HepG2 (cell line): ENCODE data around the gene ARSJ.

Experiments used
- EZH2 ChIP-seq: conservative IDR thresholded peaks from 2 replicates; pipeline ENCODE4 v1.6.1; 2012; ENCODE audit warnings: mild to moderate bottlenecking, low read depth, low read length, moderate library complexity
- GABPB1 ChIP-seq: IDR thresholded peaks from 2 replicates; pipeline ENCODE4 v1.6.1; 2016; ENCODE audit warnings: mild to moderate bottlenecking, missing genetic modification reagents, moderate library complexity, missing compliant biosample characterization
- SALL2 ChIP-seq: sonication (generic); formaldehyde crosslinking; IDR thresholded peaks from 2 replicates; pipeline ENCODE4 v1.8.1; 2023; ENCODE audit warnings: mild to moderate bottlenecking, missing genetic modification reagents, inconsistent platforms
- TCF12 ChIP-seq, 2 experiments: fragments of 450-650 bp in 1 of 2; sonication (generic) in 1 of 2; formaldehyde crosslinking in 1 of 2; IDR thresholded peaks; 2 replicates each; pipeline versions ENCODE4 v1.6.1 to v1.8.0; 2017 to 2022; ENCODE audit warnings: antibody characterized with exemption in 1 of 2, mild to moderate bottlenecking in 1 of 2, missing genetic modification reagents in 1 of 2, moderate library complexity in 1 of 2
- USF2 ChIP-seq, 2 experiments: sonication (generic) in 1 of 2; formaldehyde crosslinking in 1 of 2; IDR thresholded peaks; 2 replicates each; pipeline versions ENCODE4 v1.5.1 to v1.6.1; 2011 to 2020; ENCODE audit warnings: borderline replicate concordance in 1 of 2, low read depth in 1 of 2, low read length in 1 of 2, mild to moderate bottlenecking in 1 of 2, missing genetic modification reagents in 1 of 2, moderate library complexity in 1 of 2
- ZKSCAN1 ChIP-seq: fragments of 150-350 bp; IDR thresholded peaks from 2 replicates; pipeline ENCODE4 v1.6.1; 2014; ENCODE audit warnings: low read length
- ZNF441 ChIP-seq: sonication (generic); formaldehyde crosslinking; IDR thresholded peaks from 2 replicates; pipeline ENCODE4 v1.7.0; 2021; ENCODE audit warnings: missing genetic modification reagents, borderline replicate concordance
- ZSCAN30 ChIP-seq: sonication (generic); formaldehyde crosslinking; IDR thresholded peaks from 2 replicates; pipeline ENCODE4 v1.5.0; 2020; ENCODE audit warnings: mild to moderate bottlenecking, missing genetic modification reagents
- TF ChIP-seq, protein P1 (sequence below): sonication (generic); formaldehyde crosslinking; IDR thresholded peaks from 2 replicates; pipeline ENCODE4 v1.5.0; 2020; ENCODE audit warnings: mild to moderate bottlenecking, missing genetic modification reagents, moderate library complexity
- TF ChIP-seq, protein P2 (sequence below): IDR thresholded peaks from 2 replicates; pipeline ENCODE4 v1.6.1; 2012; ENCODE audit warnings: inconsistent platforms

DNA sequence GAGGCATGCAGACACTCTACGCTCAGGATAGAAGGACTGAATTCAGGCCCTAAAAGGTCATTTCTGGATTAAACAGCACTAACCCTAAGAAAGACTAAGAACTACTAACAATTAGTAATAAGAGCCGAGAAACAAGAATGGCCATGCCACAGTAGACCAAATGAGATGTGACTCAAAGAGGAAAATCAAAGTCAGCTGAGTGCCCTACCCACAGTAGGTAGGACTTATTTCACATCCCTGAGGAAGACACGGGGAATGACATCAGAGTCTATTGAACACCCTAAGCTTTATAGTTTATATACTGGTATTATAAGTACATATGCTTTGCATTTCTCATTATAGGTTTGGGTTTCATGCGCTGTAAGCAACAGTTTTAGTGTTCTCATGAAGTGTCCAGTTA lies 2.7 kb upstream of the ARSJ start:
- TF ChIP-seq EZH2 (no peak), TCF12 (IDR thresholded peaks at IDR 0.05) (no peak), TCF12 (CRISPR knock-in tag; IDR thresholded peaks at IDR 0.05) (no peak), ZSCAN30 (no peak), USF2 (IDR thresholded peaks at IDR 0.05; ENCODE audit: low read depth, low read length) (no peak), USF2 (CRISPR knock-in tag; IDR thresholded peaks at IDR 0.05; ENCODE audit: borderline replicate concordance) (no peak), SALL2 (CRISPR knock-in tag) (no peak), ZKSCAN1 (no peak), GABPB1 (no peak), ZNF441 (CRISPR knock-in tag) (no peak)
- TF ChIP-seq, protein P1, sequence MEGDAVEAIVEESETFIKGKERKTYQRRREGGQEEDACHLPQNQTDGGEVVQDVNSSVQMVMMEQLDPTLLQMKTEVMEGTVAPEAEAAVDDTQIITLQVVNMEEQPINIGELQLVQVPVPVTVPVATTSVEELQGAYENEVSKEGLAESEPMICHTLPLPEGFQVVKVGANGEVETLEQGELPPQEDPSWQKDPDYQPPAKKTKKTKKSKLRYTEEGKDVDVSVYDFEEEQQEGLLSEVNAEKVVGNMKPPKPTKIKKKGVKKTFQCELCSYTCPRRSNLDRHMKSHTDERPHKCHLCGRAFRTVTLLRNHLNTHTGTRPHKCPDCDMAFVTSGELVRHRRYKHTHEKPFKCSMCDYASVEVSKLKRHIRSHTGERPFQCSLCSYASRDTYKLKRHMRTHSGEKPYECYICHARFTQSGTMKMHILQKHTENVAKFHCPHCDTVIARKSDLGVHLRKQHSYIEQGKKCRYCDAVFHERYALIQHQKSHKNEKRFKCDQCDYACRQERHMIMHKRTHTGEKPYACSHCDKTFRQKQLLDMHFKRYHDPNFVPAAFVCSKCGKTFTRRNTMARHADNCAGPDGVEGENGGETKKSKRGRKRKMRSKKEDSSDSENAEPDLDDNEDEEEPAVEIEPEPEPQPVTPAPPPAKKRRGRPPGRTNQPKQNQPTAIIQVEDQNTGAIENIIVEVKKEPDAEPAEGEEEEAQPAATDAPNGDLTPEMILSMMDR (CRISPR knock-in tag), result no peak
- TF ChIP-seq, protein P2, sequence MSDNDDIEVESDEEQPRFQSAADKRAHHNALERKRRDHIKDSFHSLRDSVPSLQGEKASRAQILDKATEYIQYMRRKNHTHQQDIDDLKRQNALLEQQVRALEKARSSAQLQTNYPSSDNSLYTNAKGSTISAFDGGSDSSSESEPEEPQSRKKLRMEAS, result no peak
